A549 (cell line): ENCODE results near the gene MAPKAPK3. TPM values are rescaled to one million over a fixed set of nuclear protein-coding genes. Genes with fewer than 3 reads are reported as not detected.

Experiments
- ATAC-seq, 2 experiments: fragments of 200-7000 bp in 1 of 2; fragments of >200 bp in 1 of 2; cut with Nextera tagmentation in 1 of 2; cut with Tn5 transposase in 1 of 2; 3 replicates each; pipeline versions ENCODE4 v1.8.0 to v1.9.1; 2018 to 2020; ENCODE audit warnings: mild to moderate bottlenecking in 1 of 2, moderate library complexity in 1 of 2
- CTCF ChIA-PET: fragments of 300-600 bp; sonication (Branson Sonifier 250); formaldehyde crosslinking; extraction: SDS; loops from one replicate; lab custom pipeline; 2021; ENCODE audit warnings: antibody characterized with exemption, inconsistent platforms; lab: Yijun Ruan, JAX
- POLR2A ChIA-PET: fragments of 350-600 bp; formaldehyde crosslinking; extraction: SDS; loops from one replicate; lab custom pipeline; 2021; ENCODE audit warnings: antibody characterized with exemption, inconsistent platforms; lab: Yijun Ruan, JAX
- DNase-seq, 2 experiments: peaks; one replicate each; pipeline versions ENCODE4 v3.0.0 to v3.0.0-alpha.2; 2011 to 2016; ENCODE audit warnings: low read depth in 1 of 2, low spot score in 1 of 2
- FAIRE-seq: peaks from 2 replicates; lab custom pipeline; 2011; peaks lifted over from hg19 to GRCh38; lab: Jason Lieb, UNC
- H3K27ac ChIP-seq, 2 experiments: fragments of >200 bp; sonication (Bioruptor Twin); formaldehyde crosslinking; 3 replicates each; pipeline ENCODE4 v1.5.1; 2016 to 2017
- H3K4me1 ChIP-seq: fragments of >200 bp; sonication (Bioruptor Twin); formaldehyde crosslinking; 3 replicates; pipeline ENCODE4 v1.6.1; 2016
- H3K4me2 ChIP-seq: fragments of >200 bp; sonication (Bioruptor Twin); formaldehyde crosslinking; 3 replicates; pipeline ENCODE4 v1.6.1; 2016
- H3K4me3 ChIP-seq: fragments of >200 bp; sonication (Bioruptor Twin); formaldehyde crosslinking; 3 replicates; pipeline ENCODE4 v1.5.1; 2016
- H3K9me3 ChIP-seq: fragments of >200 bp; sonication (Bioruptor Twin); formaldehyde crosslinking; 3 replicates; pipeline ENCODE4 v1.6.1; 2016
- CBX2 ChIP-seq: fragments of 200-600 bp; sonication (generic); IDR thresholded peaks from 2 replicates; pipeline ENCODE4 v1.6.1; 2016; ENCODE audit warnings: low read depth, mild to moderate bottlenecking, borderline replicate concordance
- CBX8 ChIP-seq: fragments of 200-600 bp; sonication (generic); IDR thresholded peaks from 2 replicates; pipeline ENCODE4 v1.6.1; 2016
- CEBPB ChIP-seq, 2 experiments: fragments of >200 bp in 1 of 2; sonication (Bioruptor Twin) in 1 of 2; formaldehyde crosslinking in 1 of 2; IDR thresholded peaks; 2 replicates each; pipeline ENCODE4 v1.6.1; 2012 to 2016
- E2F6 ChIP-seq: IDR thresholded peaks from 2 replicates; pipeline ENCODE4 v1.6.1; 2012; ENCODE audit warnings: low read depth, borderline replicate concordance
- EHMT2 ChIP-seq: fragments of 200-600 bp; sonication (generic); IDR thresholded peaks from 2 replicates; pipeline ENCODE4 v1.6.1; 2016; ENCODE audit warnings: antibody characterized with exemption, low read depth, mild to moderate bottlenecking, moderate library complexity
- EP300 ChIP-seq, 2 experiments: fragments of >200 bp; sonication (Bioruptor Twin); formaldehyde crosslinking; IDR thresholded peaks; 2 replicates in 1 of 2; 3 replicates in 1 of 2; pipeline ENCODE4 v1.6.1; 2016 to 2017
- FOSL2 ChIP-seq, 2 experiments: fragments of 450-650 bp in 1 of 2; fragments of >200 bp in 1 of 2; sonication (Bioruptor Twin) in 1 of 2; formaldehyde crosslinking; IDR thresholded peaks; 2 replicates each; pipeline versions ENCODE4 v1.5.0 to v1.6.1; 2016 to 2020; ENCODE audit warnings: mild to moderate bottlenecking in 1 of 2, moderate library complexity in 1 of 2
- GATA3 ChIP-seq: IDR thresholded peaks from 2 replicates; pipeline ENCODE4 v1.6.1; 2012; ENCODE audit warnings: borderline replicate concordance
- HDAC2 ChIP-seq: fragments of 200-600 bp; sonication (generic); IDR thresholded peaks from 2 replicates; pipeline ENCODE4 v1.6.1; 2016
- HEYL ChIP-seq: fragments of 250-450 bp; sonication (Bioruptor Pico); IDR thresholded peaks from 2 replicates; pipeline ENCODE4 v1.8.0; 2021; ENCODE audit warnings: mild to moderate bottlenecking, moderate library complexity
- HOXA7 ChIP-seq: fragments of 250-450 bp; sonication (Bioruptor Pico); IDR thresholded peaks from 2 replicates; pipeline ENCODE4 v1.5.0; 2020; ENCODE audit warnings: mild to moderate bottlenecking, moderate library complexity
- HOXB5 ChIP-seq: fragments of 250-450 bp; sonication (Bioruptor Pico); IDR thresholded peaks from 2 replicates; pipeline ENCODE4 v1.5.0; 2020; ENCODE audit warnings: mild to moderate bottlenecking, moderate library complexity
- JUNB ChIP-seq: fragments of >200 bp; sonication (Bioruptor Twin); formaldehyde crosslinking; IDR thresholded peaks from 2 replicates; pipeline ENCODE4 v1.6.1; 2016
- KDM5A ChIP-seq: fragments of 200-600 bp; sonication (generic); IDR thresholded peaks from 2 replicates; pipeline ENCODE4 v1.6.1; 2016; ENCODE audit warnings: antibody characterized with exemption, mild to moderate bottlenecking
- MAFK ChIP-seq: fragments of 450-650 bp; IDR thresholded peaks from 2 replicates; pipeline ENCODE4 v1.6.1; 2014; ENCODE audit not compliant: partially characterized antibody
- MAZ ChIP-seq: fragments of 150-350 bp; IDR thresholded peaks from 2 replicates; pipeline ENCODE4 v1.6.1; 2014; ENCODE audit warnings: antibody characterized with exemption, low read depth, low read length, borderline replicate concordance
- PHF8 ChIP-seq: fragments of 200-600 bp; sonication (generic); IDR thresholded peaks from 2 replicates; pipeline ENCODE4 v1.6.1; 2016; ENCODE audit warnings: low read depth, mild to moderate bottlenecking, antibody characterized with exemption, moderate library complexity, borderline replicate concordance
- RARB ChIP-seq: fragments of 250-450 bp; sonication (Bioruptor Pico); IDR thresholded peaks from 2 replicates; pipeline ENCODE4 v1.8.0; 2021; ENCODE audit warnings: mild to moderate bottlenecking, moderate library complexity
- RCOR1 ChIP-seq: fragments of 150-350 bp; IDR thresholded peaks from 2 replicates; pipeline ENCODE4 v1.6.1; 2014; ENCODE audit warnings: antibody characterized with exemption, low read length, low read depth
- TP53 ChIP-seq: fragments of 250-450 bp; sonication (Bioruptor Pico); IDR thresholded peaks from 2 replicates; pipeline ENCODE4 v1.5.0; 2021; ENCODE audit warnings: mild to moderate bottlenecking, moderate library complexity
- ZFP36 ChIP-seq: fragments of 450-650 bp; IDR thresholded peaks from 2 replicates; pipeline ENCODE4 v1.6.1; 2014; ENCODE audit warnings: borderline replicate concordance; ENCODE audit not compliant: partially characterized antibody
- ZNF302 ChIP-seq: fragments of 250-450 bp; sonication (Bioruptor Pico); IDR thresholded peaks from 2 replicates; pipeline ENCODE4 v1.9.0; 2021; ENCODE audit warnings: inconsistent platforms, mild to moderate bottlenecking, moderate library complexity
- ZSCAN20 ChIP-seq: fragments of 250-450 bp; sonication (Bioruptor Pico); IDR thresholded peaks from 2 replicates; pipeline ENCODE4 v1.8.0; 2022; ENCODE audit warnings: mild to moderate bottlenecking, moderate library complexity
- WGBS: methylation state at CpG from one replicate; pipeline ENCODE4 v1.1.6; 2017; ENCODE audit errors: missing lambda C conversion rate; 5-methylcytosine and 5-hydroxymethylcytosine counted together
- polyA plus RNA-seq, 4 experiments: library from polyadenylated mRNA; depleted of rRNA in 3 of 4; stranded (reverse); fragments of >200 nt; fragmentation: RNase III in 1 of 4; extraction: RNeasy Plus Mini Kit Qiagen cat#74134 plus additional on column Dnase treatment in 1 of 4; gene quantifications; 2 replicates in 3 of 4; 3 replicates in 1 of 4; pipeline ENCODE4 v1.2.3, GENCODE V29; 2011 to 2017
- TF ChIP-seq, protein P1 (sequence below): fragments of 200-600 bp; sonication (generic); IDR thresholded peaks from 2 replicates; pipeline ENCODE4 v1.6.1; 2016; ENCODE audit warnings: antibody characterized with exemption, mild to moderate bottlenecking, moderate library complexity
- TF ChIP-seq, protein P2 (sequence below): fragments of >200 bp; sonication (Bioruptor Twin); formaldehyde crosslinking; IDR thresholded peaks from 3 replicates; pipeline ENCODE4 v1.6.1; 2016

The MAPKAPK3 gene
- polyA plus RNA-seq, 2 of the 4 experiments (the other 2 are of a cell fraction), result 14.6 to 16.5 TPM

- 80% methylated on average over 1 of the region's 6 CpGs for WGBS
- H3K4me2 ChIP-seq, result no peak overlapping the region
- H3K4me3 ChIP-seq, result no peak overlapping the region
- H3K27ac ChIP-seq, result no peak overlapping the region
- CTCF ChIA-PET, result interaction anchor here (1.0 to 2.8 kb wide), 7 partner anchors 11 to 44 kb away, joined by 3 to 13 read pairs (median 4); no protein-coding TSS in a partner anchor
- H3K9me3 ChIP-seq, result no peaks in the 10 kb centered on the region
- FAIRE-seq (no peak), DNase-seq (no peak), ATAC-seq (no peak)
- no peak for TF ChIP-seq PHF8
- TF ChIP-seq, all 56 proteins: peak for 0
- peaks cover 7% of the 10 kb centered on the region for H3K4me1 ChIP-seq
- POLR2A ChIA-PET, result interaction anchor here (2.2 kb wide), 1 partner anchor 17 kb away, joined by 7 read pairs; the partner anchor contains the start of gene HEMK1
These were observed 30.8 kb upstream of the MAPKAPK3 start for GRCh38 chr3:50585919-50586762.

DNA sequence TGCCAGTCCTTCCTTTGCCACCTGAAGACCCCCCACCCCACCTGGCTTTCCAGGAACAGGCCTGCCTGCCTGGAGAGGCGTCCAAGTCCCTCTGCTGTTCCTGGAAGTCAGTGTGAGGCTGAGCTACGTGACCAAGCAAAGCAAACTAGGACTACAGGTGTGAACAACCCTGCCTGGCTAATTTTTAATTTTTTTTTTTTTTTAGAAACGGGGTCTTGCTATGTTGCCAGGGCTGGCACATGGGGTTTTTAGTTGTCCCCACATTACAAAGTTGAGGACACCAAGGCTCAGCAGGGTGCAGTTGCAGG, 30.2 kb upstream of the MAPKAPK3 start:
- POLR2A ChIA-PET, result interaction anchor here (2.2 kb wide), 1 partner anchor 18 kb away, joined by 7 read pairs; the partner anchor contains the start of gene HEMK1
- Histone ChIP-seq H3K27ac (no peak overlapping the region), H3K4me2 (no peak overlapping the region), H3K4me3 (no peak overlapping the region), H3K4me1 (peaks cover 8% of the 10 kb centered on the region), H3K9me3 (no peaks in the 10 kb centered on the region)
- CTCF ChIA-PET, result interaction anchor here (1.0 to 2.8 kb wide), 3 partner anchors 12 to 28 kb away, joined by 3 to 13 read pairs (median 5); no protein-coding TSS in a partner anchor
- no peak for TF ChIP-seq HDAC2
- no peak for TF ChIP-seq E2F6
- TF ChIP-seq TP53, result no peak
- no peak for TF ChIP-seq FOSL2 (IDR thresholded peaks at IDR 0.05)
- no peak for TF ChIP-seq FOSL2 (CRISPR knock-in tag; IDR thresholded peaks at IDR 0.05)
- no peak for TF ChIP-seq HEYL (CRISPR knock-in tag)
- TF ChIP-seq MAZ, result no peak
- TF ChIP-seq ZSCAN20 (CRISPR knock-in tag), result no peak
- no peak for TF ChIP-seq RARB (CRISPR knock-in tag)
- TF ChIP-seq RCOR1, result no peak
- TF ChIP-seq CBX8, result no peak
- TF ChIP-seq, protein P1, sequence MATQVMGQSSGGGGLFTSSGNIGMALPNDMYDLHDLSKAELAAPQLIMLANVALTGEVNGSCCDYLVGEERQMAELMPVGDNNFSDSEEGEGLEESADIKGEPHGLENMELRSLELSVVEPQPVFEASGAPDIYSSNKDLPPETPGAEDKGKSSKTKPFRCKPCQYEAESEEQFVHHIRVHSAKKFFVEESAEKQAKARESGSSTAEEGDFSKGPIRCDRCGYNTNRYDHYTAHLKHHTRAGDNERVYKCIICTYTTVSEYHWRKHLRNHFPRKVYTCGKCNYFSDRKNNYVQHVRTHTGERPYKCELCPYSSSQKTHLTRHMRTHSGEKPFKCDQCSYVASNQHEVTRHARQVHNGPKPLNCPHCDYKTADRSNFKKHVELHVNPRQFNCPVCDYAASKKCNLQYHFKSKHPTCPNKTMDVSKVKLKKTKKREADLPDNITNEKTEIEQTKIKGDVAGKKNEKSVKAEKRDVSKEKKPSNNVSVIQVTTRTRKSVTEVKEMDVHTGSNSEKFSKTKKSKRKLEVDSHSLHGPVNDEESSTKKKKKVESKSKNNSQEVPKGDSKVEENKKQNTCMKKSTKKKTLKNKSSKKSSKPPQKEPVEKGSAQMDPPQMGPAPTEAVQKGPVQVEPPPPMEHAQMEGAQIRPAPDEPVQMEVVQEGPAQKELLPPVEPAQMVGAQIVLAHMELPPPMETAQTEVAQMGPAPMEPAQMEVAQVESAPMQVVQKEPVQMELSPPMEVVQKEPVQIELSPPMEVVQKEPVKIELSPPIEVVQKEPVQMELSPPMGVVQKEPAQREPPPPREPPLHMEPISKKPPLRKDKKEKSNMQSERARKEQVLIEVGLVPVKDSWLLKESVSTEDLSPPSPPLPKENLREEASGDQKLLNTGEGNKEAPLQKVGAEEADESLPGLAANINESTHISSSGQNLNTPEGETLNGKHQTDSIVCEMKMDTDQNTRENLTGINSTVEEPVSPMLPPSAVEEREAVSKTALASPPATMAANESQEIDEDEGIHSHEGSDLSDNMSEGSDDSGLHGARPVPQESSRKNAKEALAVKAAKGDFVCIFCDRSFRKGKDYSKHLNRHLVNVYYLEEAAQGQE, result no peak
- TF ChIP-seq JUNB, result no peak
- TF ChIP-seq CEBPB (IDR thresholded peaks at IDR 0.05), result no peak
- no peak for TF ChIP-seq EHMT2
- no peak for ATAC-seq
- 74% methylated on average over 3 of the region's 3 CpGs for WGBS
- no peak for DNase-seq
- no peak for FAIRE-seq

GRCh38 chr3:50587373-50587772, 29.6 kb upstream of the MAPKAPK3 start:
- TF ChIP-seq, protein P2, sequence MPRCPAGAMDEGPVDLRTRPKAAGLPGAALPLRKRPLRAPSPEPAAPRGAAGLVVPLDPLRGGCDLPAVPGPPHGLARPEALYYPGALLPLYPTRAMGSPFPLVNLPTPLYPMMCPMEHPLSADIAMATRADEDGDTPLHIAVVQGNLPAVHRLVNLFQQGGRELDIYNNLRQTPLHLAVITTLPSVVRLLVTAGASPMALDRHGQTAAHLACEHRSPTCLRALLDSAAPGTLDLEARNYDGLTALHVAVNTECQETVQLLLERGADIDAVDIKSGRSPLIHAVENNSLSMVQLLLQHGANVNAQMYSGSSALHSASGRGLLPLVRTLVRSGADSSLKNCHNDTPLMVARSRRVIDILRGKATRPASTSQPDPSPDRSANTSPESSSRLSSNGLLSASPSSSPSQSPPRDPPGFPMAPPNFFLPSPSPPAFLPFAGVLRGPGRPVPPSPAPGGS, result no peak
- TF ChIP-seq HOXA7 (CRISPR knock-in tag) (no peak), HOXB5 (CRISPR knock-in tag) (no peak), JUNB (no peak), RCOR1 (no peak), ZFP36 (no peak), MAFK (no peak), GATA3 (no peak), MAZ (no peak), CBX2 (no peak), RARB (CRISPR knock-in tag) (no peak), EP300 (IDR thresholded peaks at IDR 0.05) (no peak), PHF8 (no peak), KDM5A (no peak), ZNF302 (CRISPR knock-in tag) (no peak)
- POLR2A ChIA-PET, result no interaction called here
- CTCF ChIA-PET, result interaction anchor here (1.8 to 2.8 kb wide), 2 partner anchors 15 to 28 kb away, joined by 5 to 13 read pairs; no protein-coding TSS in a partner anchor
- Histone ChIP-seq H3K4me2 (no peak overlapping the region), H3K4me1 (peaks cover 10% of the 10 kb centered on the region), H3K27ac (no peak overlapping the region), H3K4me3 (no peak overlapping the region), H3K9me3 (no peaks in the 10 kb centered on the region)
- ATAC-seq, result no peak
- WGBS, result 81% methylated on average over 6 of the region's 6 CpGs
- no peak for DNase-seq
- FAIRE-seq, result no peak
